GM23338 (cell line): ENCODE measurements around the gene KIF3B. TPM values are rescaled to one million over a fixed set of nuclear protein-coding genes. Genes with fewer than 3 reads are reported as not detected.

Experiments
- ATAC-seq: fragments of 200-7000 bp; cut with Tn5 transposase; 3 replicates; pipeline ENCODE4 v1.9.1; 2020
- DNase-seq: peaks from one replicate; pipeline ENCODE4 v3.0.0-alpha.2; 2015; ENCODE audit warnings: low spot score
- H2AFZ ChIP-seq: fragments of 200-600 bp; sonication (generic); 2 replicates; pipeline ENCODE4 v1.8.0; 2016; ENCODE audit warnings: antibody characterized with exemption, mild to moderate bottlenecking, moderate library complexity
- H3F3A ChIP-seq: fragments of 200-600 bp; sonication (generic); replicated peaks from 2 replicates; pipeline ENCODE4 v1.8.0; 2017; ENCODE audit warnings: antibody characterized with exemption, mixed run types, low read depth
- H3K27ac ChIP-seq: fragments of 200-600 bp; sonication (generic); 2 replicates; pipeline ENCODE4 v1.6.1; 2016; ENCODE audit warnings: low read depth
- H3K27me3 ChIP-seq: fragments of 200-600 bp; sonication (generic); 2 replicates; pipeline ENCODE4 v1.8.0; 2016; ENCODE audit warnings: mild to moderate bottlenecking, mixed run types, moderate library complexity; ENCODE audit not compliant: insufficient read depth
- H3K36me3 ChIP-seq: fragments of 200-600 bp; sonication (generic); 2 replicates; pipeline ENCODE4 v1.8.0; 2016; ENCODE audit warnings: mild to moderate bottlenecking; ENCODE audit not compliant: insufficient read depth
- H3K4me1 ChIP-seq: fragments of 200-600 bp; sonication (generic); 2 replicates; pipeline ENCODE4 v1.8.0; 2016; ENCODE audit warnings: mild to moderate bottlenecking, moderate library complexity; ENCODE audit not compliant: insufficient read depth
- H3K4me2 ChIP-seq: fragments of 200-600 bp; sonication (generic); 2 replicates; pipeline ENCODE4 v1.7.1; 2017; ENCODE audit warnings: mixed run types
- H3K4me3 ChIP-seq: fragments of 200-600 bp; sonication (generic); 2 replicates; pipeline ENCODE4 v1.6.1; 2016; ENCODE audit warnings: mixed run types
- H3K79me2 ChIP-seq: fragments of 200-600 bp; sonication (generic); replicated peaks from 2 replicates; pipeline ENCODE4 v1.8.0; 2017; ENCODE audit warnings: mild to moderate bottlenecking; ENCODE audit not compliant: insufficient read depth
- H3K9me2 ChIP-seq: fragments of 200-600 bp; sonication (generic); 2 replicates; pipeline ENCODE4 v1.8.0; 2017; ENCODE audit not compliant: insufficient read depth
- H4K20me1 ChIP-seq: fragments of 200-600 bp; sonication (generic); replicated peaks from 2 replicates; pipeline ENCODE4 v1.8.0; 2017; ENCODE audit warnings: mild to moderate bottlenecking; ENCODE audit not compliant: insufficient read depth
- H3K27ac Mint-ChIP-seq: 2 replicates; pipeline ENCODE4 v1.8.0; 2020; ENCODE audit warnings: inconsistent platforms, mild to moderate bottlenecking, moderate library complexity, mixed read lengths
- H3K27me3 Mint-ChIP-seq: 3 replicates; pipeline ENCODE4 v1.8.0; 2022; ENCODE audit warnings: low read depth, mild to moderate bottlenecking, moderate library complexity, mixed read lengths, inconsistent platforms; ENCODE audit not compliant: insufficient read depth, poor library complexity
- H3K36me3 Mint-ChIP-seq: 3 replicates; pipeline ENCODE4 v1.8.0; 2021; ENCODE audit warnings: low read depth, mild to moderate bottlenecking, inconsistent platforms, moderate library complexity, mixed read lengths
- H3K4me1 Mint-ChIP-seq: 3 replicates; pipeline ENCODE4 v1.8.0; 2020; ENCODE audit warnings: mild to moderate bottlenecking, inconsistent platforms, mixed read lengths
- H3K4me3 Mint-ChIP-seq: 3 replicates; pipeline ENCODE4 v1.8.0; 2021; ENCODE audit warnings: moderate library complexity, mild to moderate bottlenecking, inconsistent platforms, mixed read lengths
- H3K9me3 Mint-ChIP-seq: 3 replicates; pipeline ENCODE4 v1.8.0; 2020; ENCODE audit warnings: moderate library complexity, mild to moderate bottlenecking, inconsistent platforms, mixed read lengths
- CREB1 ChIP-seq: fragments of 250-450 bp; sonication (Bioruptor Pico); IDR thresholded peaks from 2 replicates; pipeline ENCODE4 v1.5.0; 2020; ENCODE audit warnings: low read depth, mild to moderate bottlenecking, moderate library complexity
- EZH2 ChIP-seq: fragments of 200-600 bp; sonication (generic); IDR thresholded peaks from one replicate; pipeline ENCODE4 v1.8.0; 2017; ENCODE audit warnings: antibody characterized with exemption, mild to moderate bottlenecking, low read depth; ENCODE audit not compliant: unreplicated experiment
- EZH2phosphoT487 ChIP-seq: fragments of 200-600 bp; sonication (generic); IDR thresholded peaks from one replicate; pipeline ENCODE4 v1.8.1; 2018; ENCODE audit warnings: antibody characterized with exemption; ENCODE audit not compliant: unreplicated experiment
- JUNB ChIP-seq: IDR thresholded peaks from one replicate; pipeline ENCODE4 v1.6.1; 2016; ENCODE audit warnings: antibody characterized with exemption; ENCODE audit not compliant: unreplicated experiment
- NANOG ChIP-seq: IDR thresholded peaks from 2 replicates; pipeline ENCODE4 v1.6.1; 2016; ENCODE audit warnings: antibody characterized with exemption, borderline replicate concordance
- STAT1 ChIP-seq: IDR thresholded peaks from one replicate; pipeline ENCODE4 v1.6.1; 2016; ENCODE audit warnings: antibody characterized with exemption; ENCODE audit not compliant: unreplicated experiment
- ZNF114 ChIP-seq: fragments of 250-450 bp; sonication (Bioruptor Pico); IDR thresholded peaks from 2 replicates; pipeline ENCODE4 v1.5.0; 2020; ENCODE audit warnings: mild to moderate bottlenecking, moderate library complexity
- polyA plus RNA-seq: library from polyadenylated mRNA; unstranded; fragments of >200 nt; fragmentation: Nextera tagmentation; extraction: Ambion mirVana; gene quantifications from 2 replicates; pipeline ENCODE4 v1.2.1, GENCODE V29; 2016
- total RNA-seq: library from RNA; depleted of rRNA; stranded (reverse); fragments of >200 nt; shearing (Covaris generic); gene quantifications from 2 replicates; pipeline ENCODE4 v1.2.3, GENCODE V29; 2014
- TF ChIP-seq, protein P1 (sequence below), 2 experiments: fragments of 200-600 bp in 1 of 2; sonication (generic) in 1 of 2; conservative IDR thresholded peaks; 2 replicates each; pipeline versions ENCODE4 v1.5.1 to v1.6.1; 2016 to 2017; ENCODE audit warnings: antibody characterized with exemption in 2 of 2, low read depth in 2 of 2, mild to moderate bottlenecking in 2 of 2, moderate library complexity in 1 of 2

KIF3B gene
- total and polyA plus RNA-seq, 2 experiments from 2014 or later = 6.1 to 22.8 TPM

DNA sequence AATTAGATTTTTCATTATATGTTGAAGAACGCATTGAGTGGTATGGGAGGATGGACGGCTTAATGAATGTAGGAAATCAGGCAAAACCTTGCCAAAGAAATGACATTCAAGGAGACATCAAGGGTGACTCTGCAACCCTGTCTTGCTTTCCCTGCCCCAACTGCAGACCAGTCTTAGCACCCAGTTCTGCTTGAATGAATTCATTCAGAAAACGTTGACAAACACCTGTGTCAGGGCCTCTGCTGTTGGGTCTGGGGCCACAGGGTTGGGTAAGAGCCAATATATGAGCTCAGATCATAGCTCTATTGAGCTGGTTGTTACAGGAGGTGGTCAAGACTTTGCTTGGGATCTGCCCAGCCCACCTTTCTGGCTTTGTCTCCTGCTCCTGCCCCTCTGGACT, 73.0 kb downstream of the KIF3B start:
- no peaks in the 10 kb centered on the region for H3K9me3 Mint-ChIP-seq
- TF ChIP-seq EZH2phosphoT487 (no peak), STAT1 (no peak), NANOG (no peak), EZH2 (no peak), ZNF114 (CRISPR knock-in tag) (no peak)
- TF ChIP-seq, protein P1, sequence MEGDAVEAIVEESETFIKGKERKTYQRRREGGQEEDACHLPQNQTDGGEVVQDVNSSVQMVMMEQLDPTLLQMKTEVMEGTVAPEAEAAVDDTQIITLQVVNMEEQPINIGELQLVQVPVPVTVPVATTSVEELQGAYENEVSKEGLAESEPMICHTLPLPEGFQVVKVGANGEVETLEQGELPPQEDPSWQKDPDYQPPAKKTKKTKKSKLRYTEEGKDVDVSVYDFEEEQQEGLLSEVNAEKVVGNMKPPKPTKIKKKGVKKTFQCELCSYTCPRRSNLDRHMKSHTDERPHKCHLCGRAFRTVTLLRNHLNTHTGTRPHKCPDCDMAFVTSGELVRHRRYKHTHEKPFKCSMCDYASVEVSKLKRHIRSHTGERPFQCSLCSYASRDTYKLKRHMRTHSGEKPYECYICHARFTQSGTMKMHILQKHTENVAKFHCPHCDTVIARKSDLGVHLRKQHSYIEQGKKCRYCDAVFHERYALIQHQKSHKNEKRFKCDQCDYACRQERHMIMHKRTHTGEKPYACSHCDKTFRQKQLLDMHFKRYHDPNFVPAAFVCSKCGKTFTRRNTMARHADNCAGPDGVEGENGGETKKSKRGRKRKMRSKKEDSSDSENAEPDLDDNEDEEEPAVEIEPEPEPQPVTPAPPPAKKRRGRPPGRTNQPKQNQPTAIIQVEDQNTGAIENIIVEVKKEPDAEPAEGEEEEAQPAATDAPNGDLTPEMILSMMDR (conservative IDR thresholded peaks at IDR 0.05; ENCODE audit: low read depth in 2 of 2) = no peak

DNA sequence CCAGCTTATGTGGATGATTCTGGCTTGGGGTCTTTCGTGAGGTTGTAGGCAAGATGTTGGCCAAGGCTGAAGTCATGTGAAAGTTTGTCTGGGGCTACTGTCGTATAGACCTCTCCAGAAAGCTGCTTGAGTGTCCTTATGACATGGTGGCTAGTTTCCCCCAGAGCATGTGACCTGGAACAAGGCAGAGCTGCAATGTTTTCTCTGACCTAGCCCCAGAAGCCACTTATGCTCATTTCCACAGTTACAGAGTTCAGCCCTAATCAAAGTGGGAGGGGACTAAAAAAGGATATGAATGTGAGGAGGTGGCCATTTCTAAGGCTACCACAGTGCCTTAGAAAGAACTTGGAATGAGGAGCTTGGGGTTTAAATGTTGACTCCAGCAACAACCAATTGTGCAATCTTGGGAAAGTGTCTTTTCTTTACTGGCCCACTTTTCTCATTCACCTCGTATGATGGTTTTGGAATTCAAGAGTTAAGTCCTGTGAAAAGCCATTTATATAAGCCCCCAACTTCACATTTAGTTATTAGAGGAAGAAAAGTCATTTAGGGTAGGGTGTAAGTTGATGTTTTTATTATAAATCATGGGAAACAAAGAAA, 74.8 kb downstream of the KIF3B start:
- no peak overlapping the region for H3K27ac Mint-ChIP-seq
- peaks cover 10% of the 10 kb centered on the region for H3K27me3 Mint-ChIP-seq
- Histone ChIP-seq H3K79me2 (no peaks in the 10 kb centered on the region), H3F3A (0 out of 2 replicates have a peak, but pooled peaks cover 5% of the 10 kb centered on the region), H3K9me2 (no peaks in the 10 kb centered on the region), H3K4me2 (no peak overlapping the region), H4K20me1 (peaks cover 9% of the 10 kb centered on the region; the same call in 1 of the 2 replicates), H3K4me3 (no peak overlapping the region), H2AFZ (no peak overlapping the region), H3K27ac (no peak overlapping the region), H3K27me3 (peaks cover 24% of the 10 kb centered on the region), H3K4me1 (peaks cover 3% of the 10 kb centered on the region), H3K36me3 (no peaks in the 10 kb centered on the region)
- H3K9me3 Mint-ChIP-seq = no peaks in the 10 kb centered on the region
- TF ChIP-seq CREB1 (CRISPR knock-in tag) = no peak
- peaks cover 2% of the 10 kb centered on the region; the same call in 2 of the 3 replicates for H3K4me1 Mint-ChIP-seq
- DNase-seq = no peak
- ATAC-seq = no peak
- no peak overlapping the region for H3K4me3 Mint-ChIP-seq
- no peaks in the 10 kb centered on the region for H3K36me3 Mint-ChIP-seq

More for the DNA sequence above, 73.0 kb downstream of the KIF3B start:
- H4K20me1 ChIP-seq = peaks cover 9% of the 10 kb centered on the region; the same call in 1 of the 2 replicates
- no peak overlapping the region for H3K4me3 ChIP-seq
- no peak overlapping the region for H2AFZ ChIP-seq
- no peak for DNase-seq
- H3K9me2 ChIP-seq = no peaks in the 10 kb centered on the region
- no peak for ATAC-seq
- H3K36me3 ChIP-seq = no peaks in the 10 kb centered on the region
- H3F3A ChIP-seq = 0 out of 2 replicates have a peak, but pooled peaks cover 2% of the 10 kb centered on the region
- H3K4me2 ChIP-seq = no peak overlapping the region
- H3K4me1 Mint-ChIP-seq = no peaks in the 10 kb centered on the region
- H3K27ac Mint-ChIP-seq = no peak overlapping the region
- H3K4me3 Mint-ChIP-seq = no peak overlapping the region
- H3K36me3 Mint-ChIP-seq = no peaks in the 10 kb centered on the region
- peaks cover 17% of the 10 kb centered on the region; the same call in 1 of the 2 replicates for H3K27me3 ChIP-seq
- no peaks in the 10 kb centered on the region for H3K79me2 ChIP-seq
- H3K4me1 ChIP-seq = no peaks in the 10 kb centered on the region
- no peak overlapping the region for H3K27ac ChIP-seq
- H3K27me3 Mint-ChIP-seq = peaks cover 6% of the 10 kb centered on the region

DNA sequence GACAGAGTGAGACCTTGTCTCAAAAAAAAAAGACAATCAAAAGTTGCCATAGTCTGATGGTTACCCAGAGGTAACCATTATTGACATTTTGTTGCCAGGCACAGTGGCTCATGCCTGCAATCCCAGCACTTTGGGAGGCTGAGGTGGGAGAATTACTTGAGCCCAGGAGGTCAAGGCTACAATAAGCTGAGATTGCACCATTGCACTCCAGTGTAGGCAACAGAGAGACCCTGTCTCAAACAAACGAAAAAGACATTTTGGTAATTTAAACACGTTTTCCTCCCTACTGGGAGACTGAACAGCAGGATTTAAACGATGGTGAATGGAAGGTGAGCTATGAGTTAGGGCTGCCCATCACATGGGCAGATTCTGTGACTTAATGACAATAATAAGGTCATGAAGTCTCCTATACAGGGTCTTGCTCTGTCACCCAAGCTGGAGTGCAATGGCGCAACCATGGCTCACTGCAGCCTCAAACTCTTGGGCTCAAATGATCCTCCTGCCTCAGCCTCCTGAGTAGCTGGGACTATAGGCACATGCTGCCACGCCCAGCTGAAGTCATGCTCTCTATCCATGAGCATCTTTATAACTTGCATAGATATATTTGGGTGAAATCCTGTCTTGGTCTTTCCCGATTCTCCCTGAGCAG, 76.5 kb downstream of the KIF3B start:
- no peaks in the 10 kb centered on the region for H3K36me3 Mint-ChIP-seq
- H3K27ac Mint-ChIP-seq = no peak overlapping the region
- peaks cover 5% of the 10 kb centered on the region; the same call in 2 of the 3 replicates for H3K4me1 Mint-ChIP-seq
- no peak overlapping the region for H3K4me3 Mint-ChIP-seq
- no peaks in the 10 kb centered on the region for H3K9me3 Mint-ChIP-seq
- peaks cover 8% of the 10 kb centered on the region for H3K4me1 ChIP-seq
- DNase-seq (no peak), ATAC-seq (no peak)
- H3F3A ChIP-seq = 0 out of 2 replicates have a peak, but pooled peaks cover 9% of the 10 kb centered on the region
- H3K27me3 ChIP-seq = peaks cover 24% of the 10 kb centered on the region
- no peak for TF ChIP-seq CREB1 (CRISPR knock-in tag)
- no peak for TF ChIP-seq STAT1
- TF ChIP-seq JUNB = no peak
- TF ChIP-seq, protein P1 (conservative IDR thresholded peaks at IDR 0.05; ENCODE audit: low read depth in 2 of 2) = no peak
- H3K27me3 Mint-ChIP-seq = peaks cover 14% of the 10 kb centered on the region
- no peak overlapping the region for H3K27ac ChIP-seq
- no peaks in the 10 kb centered on the region for H3K36me3 ChIP-seq
- peaks cover 9% of the 10 kb centered on the region; the same call in 1 of the 2 replicates for H4K20me1 ChIP-seq
- H3K4me2 ChIP-seq = no peak overlapping the region
- H2AFZ ChIP-seq = no peak overlapping the region
- no peak overlapping the region for H3K4me3 ChIP-seq
- no peaks in the 10 kb centered on the region for H3K79me2 ChIP-seq
- no peaks in the 10 kb centered on the region for H3K9me2 ChIP-seq
